Measurements from ENCODE around the gene GORASP1.

- TF ChIP-seq POLR2A (IDR thresholded peaks at IDR 0.05; ENCODE audit: low read length) (no peak), GATA1 (IDR thresholded peaks at IDR 0.05; ENCODE audit: low read depth, low read length) (no peak)
Observed at GRCh38 chr3:39143051-39143885, 35.8 kb upstream of the GORASP1 start.
